ENCODE results near the gene PTPRT. TPM values are rescaled to one million over a fixed set of nuclear protein-coding genes. Genes with fewer than 3 reads are reported as not detected.

Gene PTPRT
- total RNA-seq, 6 donors from 2014 or later, result 0.20 to 7.1 (median 3.8) TPM

DNA sequence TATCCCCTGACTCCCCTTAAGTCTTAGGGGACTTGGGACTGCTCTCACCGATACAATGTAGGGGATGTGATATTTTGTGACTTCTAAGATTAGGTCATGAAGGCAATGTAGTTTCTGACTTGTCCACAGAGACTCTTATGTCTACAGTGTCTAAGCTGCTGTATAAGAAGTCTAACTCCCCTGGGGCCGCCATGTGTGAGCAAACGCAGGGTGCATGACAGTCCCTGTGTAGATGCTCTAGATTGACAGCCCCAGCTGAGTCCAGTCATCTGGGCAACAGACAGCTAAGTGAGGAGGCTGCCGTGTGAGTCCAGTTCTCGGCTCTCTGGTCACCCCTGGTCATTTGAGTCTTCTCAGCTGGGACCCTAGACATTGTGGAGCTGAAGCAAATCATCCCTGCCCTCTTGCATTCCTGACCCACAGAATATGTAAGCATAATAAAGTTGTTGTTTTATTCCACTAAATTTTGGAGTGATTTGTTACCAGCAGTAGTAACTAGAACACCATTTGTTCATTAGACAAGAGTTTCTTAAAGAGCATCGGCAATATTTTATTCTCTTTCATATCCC, 828.2 kb downstream of the PTPRT start:
- no peak for DNase-seq
- 77 to 86% methylated on average over 2 to 6 of the region's 6 CpGs for WGBS, 2 donors
- no peak for ATAC-seq (ENCODE audit: low FRiP score in 2 of 2)
- Histone ChIP-seq H3K27ac (no peak overlapping the region), H3K27me3 (no peaks in the 10 kb centered on the region), H3K9me3 (no peaks in the 10 kb centered on the region), H3K4me3 (no peak overlapping the region), H3K4me1 (no peaks in the 10 kb centered on the region), H3K36me3 (no peaks in the 10 kb centered on the region)
- TF ChIP-seq CTCF (IDR thresholded peaks at IDR 0.05), result no peak
- no peak for TF ChIP-seq EP300 (IDR thresholded peaks at IDR 0.05)
- TF ChIP-seq POLR2A (IDR thresholded peaks at IDR 0.05), result no peak
- no peak for TF ChIP-seq POLR2AphosphoS5 (IDR thresholded peaks at IDR 0.05)

GRCh38 chr20:42360621-42361020, 829.1 kb downstream of the PTPRT start:
- 93 to 96% methylated on average over 1 of the region's 1 CpG for WGBS, 2 donors
- ATAC-seq (ENCODE audit: low FRiP score in 2 of 2), result no peak
- H3K36me3 ChIP-seq, result no peaks in the 10 kb centered on the region

GRCh38 chr20:42359617-42360016, 830.1 kb downstream of the PTPRT start:
- no peak for ATAC-seq (ENCODE audit: low FRiP score in 2 of 2)
- TF ChIP-seq POLR2AphosphoS5 (IDR thresholded peaks at IDR 0.05) (no peak), CTCF (IDR thresholded peaks at IDR 0.05) (no peak), POLR2A (IDR thresholded peaks at IDR 0.05) (no peak)
- Histone ChIP-seq H3K27ac (no peak overlapping the region), H3K36me3 (no peaks in the 10 kb centered on the region), H3K4me3 (no peak overlapping the region), H3K9me3 (no peaks in the 10 kb centered on the region), H3K4me1 (no peaks in the 10 kb centered on the region), H3K27me3 (no peaks in the 10 kb centered on the region)
- WGBS, 2 donors, result 82 to 85% methylated on average over 8 to 10 of the region's 10 CpGs
- DNase-seq, result peak in 1 of 2 donors; percentile 56

More at GRCh38 chr20:42360621-42361020, 829.1 kb downstream of the PTPRT start:
- TF ChIP-seq CTCF (IDR thresholded peaks at IDR 0.05) (no peak), POLR2AphosphoS5 (IDR thresholded peaks at IDR 0.05) (no peak), EP300 (IDR thresholded peaks at IDR 0.05) (no peak), POLR2A (IDR thresholded peaks at IDR 0.05) (no peak)
- no peaks in the 10 kb centered on the region for H3K4me1 ChIP-seq
- DNase-seq, result no peak
- H3K4me3 ChIP-seq, result no peak overlapping the region
- H3K9me3 ChIP-seq, result no peaks in the 10 kb centered on the region
- no peaks in the 10 kb centered on the region for H3K27me3 ChIP-seq
- no peak overlapping the region for H3K27ac ChIP-seq

GRCh38 chr20:42352096-42352495, 837.6 kb downstream of the PTPRT start:
- no peak for ATAC-seq (ENCODE audit: low FRiP score in 2 of 2)

More at GRCh38 chr20:42352096-42352495, 837.6 kb downstream of the PTPRT start:
- H3K4me1 ChIP-seq, result no peaks in the 10 kb centered on the region
- DNase-seq, result no peak
- no peak overlapping the region for H3K4me3 ChIP-seq
- H3K9me3 ChIP-seq, result no peaks in the 10 kb centered on the region
- no peaks in the 10 kb centered on the region for H3K36me3 ChIP-seq
- 43 to 52% methylated on average over 2 to 6 of the region's 6 CpGs for WGBS, 2 donors
- no peak overlapping the region for H3K27ac ChIP-seq
- H3K27me3 ChIP-seq, result no peaks in the 10 kb centered on the region
- TF ChIP-seq POLR2A (IDR thresholded peaks at IDR 0.05), result no peak
- TF ChIP-seq CTCF (IDR thresholded peaks at IDR 0.05), result no peak
- TF ChIP-seq EP300 (IDR thresholded peaks at IDR 0.05), result no peak
- TF ChIP-seq POLR2AphosphoS5 (IDR thresholded peaks at IDR 0.05), result no peak
